T-helper 22 cell (primary cell): ENCODE results near the gene CSNK2B.
"Not testable (repeated sequence)": the region's sequence is repeated elsewhere in the genome, so short reads cannot be mapped to it uniquely, and the experiment has no call there.

Source experiments
- DNase-seq: peaks from one replicate; pipeline ENCODE4 v3.0.0-alpha.2; 2020; ENCODE audit warnings: low read depth

The CSNK2B gene

DNA sequence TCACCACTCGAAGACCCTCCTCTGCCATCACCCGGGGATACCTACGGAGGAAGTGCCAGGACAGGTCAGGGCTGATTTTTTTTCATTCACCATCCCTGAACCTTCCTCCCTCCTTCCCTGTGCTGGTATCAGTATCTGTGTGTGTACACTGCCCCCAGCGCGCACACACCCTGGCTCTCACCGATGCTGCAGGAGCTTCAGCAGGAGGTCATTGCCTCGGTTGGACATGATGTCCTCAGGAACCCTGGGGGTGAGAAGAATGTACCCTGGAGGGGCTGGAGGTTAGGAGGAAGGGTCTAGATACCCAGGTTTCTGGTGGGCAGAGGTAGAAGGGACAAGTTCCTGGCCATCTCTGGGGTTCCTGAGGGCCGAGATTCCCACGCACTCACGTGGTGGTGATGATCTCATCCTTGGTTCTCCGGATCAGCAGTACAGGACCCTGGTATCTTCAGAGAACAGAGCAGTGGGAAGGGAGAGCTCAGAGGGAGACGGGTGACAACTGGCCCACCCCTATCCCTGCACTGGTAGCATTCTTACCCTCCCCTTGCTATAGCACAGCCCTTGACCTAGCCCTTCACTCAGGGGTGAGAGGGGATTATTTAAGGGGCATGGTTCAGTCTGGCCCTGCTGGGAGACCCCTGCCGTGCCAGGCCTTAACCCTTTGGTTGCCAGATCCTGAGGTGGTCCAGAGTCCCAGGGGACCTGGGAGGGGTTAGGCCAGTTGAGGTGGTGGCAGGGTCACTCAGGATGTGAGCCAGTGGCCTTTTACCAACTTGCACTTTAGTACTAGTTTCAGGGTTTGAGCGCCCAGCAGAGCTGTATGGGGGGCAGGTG lies 22.2 kb downstream of the CSNK2B start:
- no peak for DNase-seq

DNA sequence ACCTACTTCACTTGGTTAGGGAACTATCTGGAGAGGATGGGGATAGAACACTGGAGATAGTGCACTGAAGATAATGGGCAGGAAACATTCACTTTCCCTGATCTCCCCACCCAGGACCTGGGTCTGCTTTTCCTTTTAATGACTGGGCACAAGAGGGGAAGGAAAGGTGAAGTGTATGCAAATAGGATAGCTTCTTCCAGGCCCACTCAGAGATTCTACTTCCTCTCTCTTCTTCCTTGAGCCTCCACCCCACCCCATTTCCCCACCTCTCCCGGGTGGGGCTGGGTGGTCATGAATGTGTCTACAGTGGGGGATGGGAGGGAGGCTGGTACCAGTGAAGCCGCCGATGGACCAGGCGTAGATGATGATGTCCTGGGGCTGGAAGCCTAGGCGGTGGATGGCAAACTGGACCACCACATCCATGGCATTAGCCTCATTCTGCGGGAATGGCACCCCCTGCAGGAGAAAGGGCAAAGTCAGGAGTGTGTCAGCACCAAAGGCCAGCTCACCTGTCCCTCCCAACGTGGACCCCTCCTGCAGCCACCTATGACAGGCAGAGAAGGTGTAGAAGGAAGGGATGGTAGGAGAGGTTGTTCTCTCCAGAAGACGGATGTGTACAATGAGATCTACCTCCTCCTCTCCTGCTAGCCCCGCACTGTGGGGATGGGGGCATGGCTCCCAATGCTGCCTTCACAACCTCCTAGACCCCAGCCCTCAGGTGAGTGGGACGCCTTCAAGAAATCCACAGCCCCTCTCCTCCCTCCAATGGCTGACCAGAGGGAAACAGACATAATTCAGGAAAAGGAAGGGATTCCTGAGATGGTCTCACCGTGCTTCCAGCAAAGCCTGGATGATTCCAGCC lies 23.6 kb downstream of the CSNK2B start:
- DNase-seq, result no peak

DNA sequence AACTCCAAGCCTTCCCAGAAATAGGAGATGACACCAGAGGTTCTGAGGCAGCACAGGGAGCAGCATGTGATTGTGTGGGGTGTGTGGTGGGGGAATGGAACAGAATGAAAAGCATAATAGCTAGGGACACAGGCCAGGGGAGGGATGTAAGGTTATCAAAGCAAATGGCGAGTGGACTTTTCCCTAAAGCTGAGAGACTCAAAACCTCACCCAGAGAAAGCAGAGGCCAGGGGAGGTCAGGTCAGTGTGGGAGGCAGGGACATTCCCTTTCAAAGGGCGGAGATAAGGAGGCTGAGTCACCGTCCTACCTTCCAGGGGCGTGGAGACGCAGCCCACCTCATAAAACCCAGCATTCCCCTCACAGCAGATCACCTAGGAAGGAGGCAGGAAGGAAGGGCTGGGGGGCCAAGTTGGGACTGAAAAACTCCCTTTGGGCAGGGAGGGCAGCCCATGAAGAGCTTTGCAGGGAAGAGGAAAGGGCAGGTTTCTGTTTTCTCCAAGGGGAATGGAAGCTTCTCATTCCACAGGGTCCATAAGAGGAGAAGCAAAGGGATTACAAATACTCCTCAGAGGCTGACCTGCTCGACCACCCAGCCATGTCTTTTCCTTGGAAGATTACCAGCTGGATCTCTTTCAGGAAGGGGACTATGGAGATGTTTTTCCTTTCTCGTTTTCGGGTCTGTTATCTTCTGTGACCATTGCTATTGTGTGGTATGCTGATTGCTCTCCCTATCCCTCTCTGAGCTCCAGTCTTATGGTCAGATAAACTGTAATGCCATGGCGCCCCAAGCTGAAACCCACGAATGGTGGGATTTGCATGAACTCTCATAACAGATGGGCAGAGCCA lies 24.6 kb downstream of the CSNK2B start:
- no peak for DNase-seq

DNA sequence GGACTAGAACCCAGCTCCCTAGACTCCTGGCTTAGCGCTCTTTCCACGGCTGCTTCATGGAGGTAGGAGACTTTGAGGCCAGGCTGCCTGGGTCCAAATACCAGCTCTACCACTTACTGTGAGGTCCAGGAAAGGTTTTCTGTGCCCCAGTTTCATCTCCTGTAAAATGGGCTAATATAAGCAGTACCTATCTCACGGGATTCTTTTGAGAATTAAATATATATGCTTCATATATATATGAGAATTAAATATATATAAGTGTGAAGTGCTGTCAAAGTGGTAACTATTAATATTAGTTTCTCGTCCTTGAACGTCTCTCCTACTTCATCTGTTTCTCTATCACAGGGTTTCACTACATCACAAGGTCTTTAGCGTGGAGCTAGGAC lies 25.2 kb downstream of the CSNK2B start:
- no peak for DNase-seq

DNA sequence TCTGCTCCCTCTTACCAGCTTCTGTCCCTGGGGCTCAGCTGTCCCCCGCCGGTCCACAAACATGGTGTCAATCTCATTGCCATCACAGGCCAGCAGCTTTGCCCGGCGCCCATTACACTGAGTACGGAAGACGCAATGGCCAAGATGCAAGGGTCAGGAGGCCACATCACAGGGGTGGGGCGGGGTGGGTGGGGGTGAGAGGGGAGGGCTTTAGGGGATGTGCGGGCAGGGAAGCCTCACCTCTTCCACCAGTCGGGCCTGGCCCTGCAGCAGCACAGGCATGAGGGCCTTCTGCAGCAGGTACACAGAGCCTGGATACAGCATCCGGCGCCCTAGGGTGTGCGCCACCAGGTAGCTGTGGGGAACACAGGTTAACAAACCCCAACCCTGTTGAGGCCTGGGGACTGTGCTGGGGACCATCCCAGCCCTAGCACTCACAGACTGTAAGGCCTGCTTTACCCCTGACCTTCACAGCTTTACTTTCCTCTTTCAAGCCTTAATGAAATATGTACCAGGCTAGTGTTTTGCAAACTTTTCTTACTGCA lies 25.8 kb downstream of the CSNK2B start:
- no peak for DNase-seq

DNA sequence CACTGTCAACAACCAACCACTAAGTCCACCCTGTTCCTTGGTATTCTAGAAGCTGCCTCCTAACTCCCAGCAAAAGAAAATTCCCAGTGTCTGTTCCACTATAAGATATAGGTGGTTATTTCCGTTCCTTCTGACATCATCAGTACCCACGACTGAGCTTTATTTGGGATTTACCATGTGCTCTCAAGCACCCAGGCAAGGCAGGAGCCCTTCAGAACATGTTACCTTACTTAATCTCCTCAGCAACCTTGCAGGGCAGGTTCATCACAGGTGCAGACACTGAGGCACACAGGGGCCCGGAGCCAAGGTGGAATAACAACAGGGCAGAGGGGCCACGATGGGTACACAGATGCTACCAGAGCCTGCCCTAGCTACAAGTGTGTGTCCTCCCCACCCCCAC lies 26.5 kb downstream of the CSNK2B start:
- no peak for DNase-seq

DNA sequence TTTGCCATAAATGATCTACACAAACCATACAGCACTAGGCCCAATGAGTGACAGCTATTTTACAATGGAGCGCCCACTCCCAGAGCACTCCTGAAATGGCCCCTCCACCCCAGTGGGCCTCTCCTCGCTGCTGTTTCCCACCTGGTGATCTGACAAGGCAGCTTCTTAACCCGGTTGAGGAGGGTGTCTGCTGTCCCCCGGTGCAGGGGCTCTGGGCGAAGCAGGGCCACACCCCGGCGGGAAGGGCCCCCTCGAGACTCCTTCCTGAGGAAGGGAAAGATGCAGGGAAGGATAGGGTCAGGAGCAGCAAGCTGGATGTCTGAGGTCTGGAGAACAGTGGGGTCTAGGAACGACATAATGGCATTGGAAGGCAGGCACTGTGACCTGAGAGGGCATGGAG lies 27.0 kb downstream of the CSNK2B start:
- DNase-seq, result no peak

DNA sequence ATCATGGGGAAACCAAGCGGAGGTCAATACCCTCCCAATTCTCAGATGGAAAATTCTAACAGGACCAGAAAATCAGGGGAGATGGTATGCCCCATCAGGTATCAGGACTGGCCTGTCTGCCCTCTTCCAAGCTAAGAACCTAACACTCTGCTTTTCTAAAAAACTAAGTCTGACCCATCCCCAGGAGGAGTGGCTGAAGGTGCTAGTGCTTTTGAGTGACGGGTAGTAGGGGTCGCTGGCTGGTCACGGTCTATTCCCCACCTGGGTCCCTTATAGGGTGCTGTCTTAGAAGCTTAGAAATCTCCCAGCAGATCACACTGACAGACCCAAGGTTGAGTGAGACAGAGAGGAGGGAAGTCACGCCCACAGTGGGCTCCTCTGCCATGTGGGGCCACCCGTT lies 27.7 kb downstream of the CSNK2B start:
- DNase-seq, result no peak

DNA sequence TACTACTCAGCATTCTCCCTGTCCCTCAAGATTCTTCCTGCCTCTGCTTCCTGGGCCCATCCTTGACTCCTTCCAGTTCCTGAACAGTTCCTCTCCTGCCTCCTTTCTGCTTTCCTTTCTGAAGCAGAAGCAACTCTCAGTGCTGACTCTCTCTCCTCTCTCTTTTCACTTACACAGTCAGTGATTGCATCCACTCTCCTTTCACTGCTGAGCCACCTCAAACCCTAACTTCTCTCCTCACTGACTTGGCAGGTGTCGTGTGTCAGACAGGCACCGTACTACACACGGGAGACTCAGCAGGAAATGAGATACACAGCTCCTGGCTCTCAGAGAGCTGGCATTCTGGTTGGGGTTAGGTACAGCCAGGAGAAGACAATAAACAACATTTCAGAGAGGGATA lies 31.7 kb downstream of the CSNK2B start:
- DNase-seq, result no peak

DNA sequence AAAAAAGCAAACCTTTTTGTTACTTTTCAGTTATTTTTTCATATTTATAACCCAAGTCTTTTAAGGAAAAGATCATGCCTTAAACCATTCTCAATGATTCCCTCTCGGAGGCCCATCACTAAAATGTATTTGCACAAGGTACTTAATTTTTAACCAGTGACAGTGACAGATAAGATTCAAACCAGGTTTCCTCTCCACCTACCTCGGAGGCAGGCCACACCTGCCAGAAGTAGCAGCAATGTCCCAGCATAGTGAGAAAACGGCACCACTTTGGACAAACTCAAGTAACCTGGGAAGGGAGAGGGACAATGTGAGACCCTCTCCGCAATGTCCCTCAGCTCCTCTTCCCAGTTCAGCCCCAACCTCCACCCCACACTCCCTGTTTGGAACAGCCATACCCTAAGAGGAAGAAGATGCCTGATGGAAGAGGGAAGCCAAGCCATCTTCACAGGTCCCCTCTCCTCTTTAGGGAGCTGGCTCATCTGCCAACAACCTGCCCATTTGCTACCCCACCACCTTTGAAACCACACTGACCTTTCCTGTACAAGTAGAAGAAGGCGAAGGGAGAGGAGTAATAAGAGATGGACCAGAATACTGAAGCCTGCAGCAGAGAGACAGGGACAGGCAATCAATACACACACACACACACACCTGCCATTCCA lies 35.0 kb downstream of the CSNK2B start:
- no peak for DNase-seq

DNA sequence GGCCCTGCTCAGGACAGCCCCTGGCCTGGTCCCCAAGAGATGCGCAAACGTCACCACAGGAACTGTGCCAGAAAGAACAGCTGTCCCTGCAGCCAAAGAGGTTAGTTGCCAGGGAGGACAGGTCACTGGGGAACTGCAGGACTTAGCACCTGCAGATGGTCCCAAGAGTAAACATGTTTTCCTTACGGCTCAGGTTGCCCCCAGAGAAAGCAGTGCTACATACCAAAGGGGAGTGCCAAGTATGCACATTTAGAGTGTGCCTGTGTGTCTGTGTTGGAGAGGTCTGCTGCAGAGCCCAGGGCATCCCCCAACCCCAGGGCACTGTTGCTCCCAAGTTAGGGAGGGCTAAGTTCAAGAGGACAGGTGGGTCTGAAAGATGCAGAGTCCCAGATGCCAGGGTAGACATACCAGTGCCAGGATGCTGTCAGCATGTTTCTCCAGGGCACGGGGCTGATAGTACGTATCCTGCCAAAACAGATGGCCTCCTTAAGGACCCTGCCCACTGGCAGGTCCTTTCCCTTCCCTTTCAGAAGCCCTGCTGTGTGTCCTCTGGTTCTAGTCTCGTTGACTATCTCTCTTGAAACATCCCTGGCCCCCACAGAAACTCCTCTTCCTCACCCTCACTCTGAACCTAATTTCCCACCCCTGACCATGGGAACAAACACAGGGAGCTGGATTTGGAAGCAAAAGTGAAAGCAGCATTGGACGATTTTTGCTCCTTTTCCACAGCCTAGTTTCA lies 36.0 kb downstream of the CSNK2B start:
- DNase-seq, result no peak

DNA sequence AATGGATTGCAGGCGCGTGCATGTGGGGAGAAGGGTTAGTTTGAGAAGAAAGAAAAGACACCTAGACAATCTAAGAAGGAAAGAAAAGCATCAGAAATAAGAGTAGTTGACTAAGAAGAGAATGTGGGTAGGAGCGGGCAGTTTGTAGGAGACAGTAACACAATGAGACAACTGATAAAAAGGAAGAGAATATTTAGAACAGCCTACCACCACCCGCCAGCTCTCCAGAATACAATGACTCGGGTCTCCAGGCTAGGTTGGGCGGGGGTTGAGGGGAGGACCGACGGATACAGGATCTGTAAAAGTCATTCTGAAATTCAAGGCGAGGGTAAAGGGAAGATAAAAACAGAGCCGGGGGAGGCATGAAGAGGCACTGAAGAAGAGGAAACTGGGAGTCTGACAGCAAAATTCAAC lies 36.5 kb downstream of the CSNK2B start:
- DNase-seq, result no peak

DNA sequence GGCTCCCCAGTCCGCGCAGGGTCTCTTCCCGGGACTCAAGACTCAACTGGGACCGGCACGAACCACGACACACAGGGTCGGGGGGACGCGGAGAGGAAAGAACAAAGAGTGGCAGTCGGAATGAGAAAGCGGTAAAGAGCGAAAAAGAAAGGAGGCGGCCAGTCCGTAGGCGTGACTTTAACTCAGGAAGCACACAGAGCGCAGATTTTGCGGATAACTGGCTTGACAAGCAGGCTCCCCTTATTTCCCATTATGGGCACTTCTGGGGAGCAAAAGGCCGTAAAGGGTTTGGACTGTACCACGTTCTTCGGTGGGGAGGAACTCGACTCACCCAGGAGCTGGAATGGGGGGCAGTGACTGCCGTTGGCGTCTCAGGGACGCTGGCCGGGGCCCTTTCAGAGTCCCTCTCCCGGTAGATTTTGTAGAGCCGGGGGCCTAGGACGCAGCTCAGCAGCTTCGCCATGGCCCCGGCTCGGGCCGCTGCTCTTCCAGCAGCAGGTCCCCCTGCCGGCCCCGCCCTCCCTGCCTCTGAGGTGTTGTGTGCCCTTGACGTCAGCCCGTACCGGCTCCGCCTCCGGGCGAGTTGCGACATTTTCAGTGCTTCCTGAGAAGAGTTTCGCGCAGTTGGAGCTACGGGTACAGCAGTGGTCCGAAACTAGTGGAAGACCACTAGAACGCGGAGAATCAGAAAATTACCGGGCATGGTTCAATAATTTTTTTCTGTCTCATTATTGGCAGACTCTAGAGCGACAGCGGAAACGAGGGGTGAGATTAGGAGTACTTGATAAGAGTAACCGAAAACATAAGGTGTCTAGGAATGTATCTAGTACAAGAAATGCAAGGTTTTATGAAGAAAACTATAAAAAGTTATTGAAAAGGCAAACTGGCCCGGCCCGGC lies 37.2 kb downstream of the CSNK2B start, which contains the start of gene ABHD16A:
Gene ABHD16A (minus strand): TSS at position 506 of the 898 bp plus-strand sequence. CDS start 43 bp downstream, at position 463.
- DNase-seq, result peak; percentile 96

DNA sequence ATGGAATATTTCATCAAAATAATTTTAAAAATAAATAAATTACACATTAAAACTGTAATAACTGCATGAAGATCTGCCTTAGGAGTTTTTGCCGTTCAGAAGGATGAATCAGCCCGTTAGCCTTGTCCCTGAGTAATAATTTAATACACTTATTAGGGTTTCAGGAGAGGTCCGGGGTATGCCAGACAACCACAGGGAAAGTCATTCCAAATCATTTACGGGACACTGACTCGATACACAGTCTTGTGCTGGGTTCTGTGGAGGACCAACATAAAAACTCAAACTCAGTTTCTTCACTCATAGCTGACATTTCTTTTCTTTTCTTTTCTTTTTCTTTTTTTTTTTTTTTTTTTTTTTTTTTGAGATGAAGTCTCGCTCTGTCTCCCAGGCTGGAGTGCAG lies 40.1 kb downstream of the CSNK2B start:
- DNase-seq, result no peak

DNA sequence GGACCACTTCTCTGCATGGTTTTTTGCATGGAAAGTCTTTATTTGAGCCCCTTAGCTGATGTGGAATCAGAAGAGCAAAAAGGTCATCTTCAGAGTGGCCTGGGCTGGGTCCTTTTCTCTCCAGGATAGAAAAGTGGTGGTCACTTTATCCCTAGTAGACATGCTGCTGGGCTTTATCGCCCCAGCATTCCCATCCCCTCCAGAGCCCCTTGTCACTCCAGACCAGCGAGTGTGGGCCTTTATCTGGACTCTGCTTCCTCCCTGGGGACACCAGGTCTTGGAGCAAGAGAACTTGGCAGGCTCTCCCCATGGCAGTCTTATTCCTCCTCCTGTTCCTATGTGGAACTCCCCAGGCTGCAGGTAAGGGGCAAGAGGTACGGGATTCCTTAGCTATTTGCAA lies 40.7 kb downstream of the CSNK2B start, which contains the start of gene LY6G6F:
Gene LY6G6F (plus strand): TSS at position 268 of the 400 bp plus-strand sequence. CDS start 41 bp downstream, at position 309.
- no peak for DNase-seq

DNA sequence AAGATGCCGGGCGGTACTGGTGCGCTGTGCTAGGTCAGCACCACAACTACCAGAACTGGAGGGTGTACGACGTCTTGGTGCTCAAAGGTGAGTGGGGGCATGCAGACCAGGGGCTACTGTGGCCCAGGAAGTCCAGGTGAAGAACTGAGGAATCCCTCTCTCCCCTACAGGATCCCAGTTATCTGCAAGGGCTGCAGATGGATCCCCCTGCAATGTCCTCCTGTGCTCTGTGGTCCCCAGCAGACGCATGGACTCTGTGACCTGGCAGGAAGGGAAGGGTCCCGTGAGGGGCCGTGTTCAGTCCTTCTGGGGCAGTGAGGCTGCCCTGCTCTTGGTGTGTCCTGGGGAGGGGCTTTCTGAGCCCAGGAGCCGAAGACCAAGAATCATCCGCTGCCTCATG lies 41.8 kb downstream of the CSNK2B start:
- DNase-seq, result no peak

DNA sequence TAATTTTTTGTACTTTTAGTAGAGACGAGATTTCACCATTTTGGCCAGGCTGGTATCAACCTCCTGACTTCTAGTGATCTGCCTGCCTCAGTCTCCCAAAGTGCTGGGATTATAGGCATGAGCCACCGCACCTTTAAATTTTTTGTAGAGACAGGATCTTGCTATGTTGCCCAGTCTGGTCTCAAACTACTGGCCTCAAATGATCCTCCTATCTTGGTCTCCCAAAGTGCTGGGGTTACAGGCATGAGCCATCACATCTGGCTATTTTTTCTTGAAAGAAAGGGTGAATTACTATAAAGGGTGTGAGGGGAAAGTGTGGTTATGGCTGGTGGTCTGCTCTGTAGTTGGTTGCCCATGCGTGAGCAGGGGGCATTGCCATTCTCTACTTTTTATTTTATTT lies 42.3 kb downstream of the CSNK2B start:
- DNase-seq, result no peak

DNA sequence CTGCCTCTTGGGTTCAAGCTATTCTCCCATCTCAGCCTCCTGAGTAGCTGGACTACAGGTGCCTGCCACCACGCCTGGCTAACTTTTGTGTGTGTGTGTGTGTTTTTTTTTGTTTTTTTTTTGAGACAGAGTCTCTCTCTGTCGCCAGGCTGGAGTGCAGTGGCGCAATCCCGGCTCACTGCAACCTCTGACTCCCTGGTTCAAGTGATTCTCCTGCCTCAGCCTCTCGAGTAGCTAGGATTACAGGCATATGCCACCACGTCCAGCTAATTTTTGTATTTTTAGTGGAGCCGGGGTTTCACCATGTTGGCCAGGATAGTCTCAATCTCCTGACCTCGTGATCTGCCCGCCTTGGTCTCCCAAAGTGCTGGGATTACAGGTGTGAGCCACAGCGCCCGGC lies 43.3 kb downstream of the CSNK2B start:
- not testable (repeated sequence) for DNase-seq

DNA sequence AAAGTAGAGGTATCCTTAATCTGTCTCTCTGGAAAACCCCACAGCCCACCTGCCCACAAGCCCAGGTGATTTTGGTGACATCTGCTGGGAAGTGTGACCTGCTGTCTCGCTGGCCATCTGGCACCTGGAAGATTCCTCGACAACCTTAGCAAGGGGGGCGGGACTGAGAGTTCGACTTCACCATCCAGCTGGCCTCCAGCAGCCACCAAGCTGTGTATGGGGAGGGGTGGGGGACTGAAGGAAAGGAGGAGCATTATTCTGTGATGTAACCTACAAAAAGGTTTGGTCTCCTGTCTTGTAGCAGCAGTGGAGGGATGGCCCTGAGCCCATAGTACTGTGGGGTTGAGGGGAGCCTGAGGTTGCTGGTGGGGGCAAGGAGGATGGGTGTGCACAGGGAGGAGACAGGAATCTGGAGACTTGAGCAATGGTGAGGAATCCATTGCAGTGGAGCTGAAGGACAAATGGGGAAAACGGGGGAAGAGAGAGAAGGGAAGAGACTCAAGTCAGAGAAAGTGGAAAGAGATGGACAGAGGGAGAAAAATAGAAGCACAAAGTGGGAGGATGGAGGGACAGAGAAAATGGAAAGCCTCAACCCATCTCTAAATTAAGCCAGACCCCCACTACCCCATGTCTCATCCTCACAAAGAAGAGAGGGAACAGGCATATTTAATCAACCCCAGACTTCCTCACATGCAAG lies 44.8 kb downstream of the CSNK2B start:
- no peak for DNase-seq
